Kidney (tissue), 22 donors: ENCODE data around the gene NOL4. TPM values are rescaled to one million over a fixed set of nuclear protein-coding genes. Genes with fewer than 3 reads are reported as not detected.
"Not testable (repeated sequence)": the region's sequence is repeated elsewhere in the genome, so short reads cannot be mapped to it uniquely, and the experiment has no call there.

Experiments used
- DNase-seq, 5 donors: peaks; one replicate each; pipeline ENCODE4 v3.0.0-alpha.2; 2013 to 2020
- FAIRE-seq: peaks from 2 replicates; lab custom pipeline; 2012; peaks lifted over from hg19 to GRCh38; lab: Jason Lieb, UNC
- H3K27ac ChIP-seq, 2 donors: one replicate each; pipeline ENCODE4 v1.7.0; 2013; ENCODE audit warnings: low read depth in 2 of 2, low read length in 2 of 2, inconsistent platforms in 1 of 2
- H3K27me3 ChIP-seq: one replicate; pipeline ENCODE4 v1.7.1; 2013; ENCODE audit warnings: low read length, inconsistent platforms; ENCODE audit not compliant: control insufficient read depth, insufficient read depth
- H3K36me3 ChIP-seq, 3 donors: one replicate each; pipeline versions ENCODE4 v1.7.0 to v1.7.1; 2013; ENCODE audit warnings: low read length in 3 of 3, control low read depth in 1 of 3, inconsistent platforms in 1 of 3; ENCODE audit not compliant: insufficient read depth in 3 of 3, control insufficient read depth in 2 of 3
- H3K4me1 ChIP-seq, 3 donors: one replicate each; pipeline versions ENCODE4 v1.7.0 to v1.7.1; 2013; ENCODE audit warnings: low read length in 3 of 3, inconsistent platforms in 1 of 3, low read depth in 1 of 3; ENCODE audit not compliant: control insufficient read depth in 2 of 3, insufficient read depth in 2 of 3
- H3K4me3 ChIP-seq, 3 donors: one replicate each; pipeline versions ENCODE4 v1.7.0 to v1.8.1; 2013; ENCODE audit warnings: low read length in 3 of 3, control low read depth in 1 of 3, inconsistent platforms in 1 of 3
- H3K9ac ChIP-seq, 3 donors: one replicate each; pipeline versions ENCODE4 v1.7.0 to v1.7.1; 2013; ENCODE audit warnings: low read length in 3 of 3, control low read depth in 1 of 3, inconsistent platforms in 1 of 3
- H3K9me3 ChIP-seq, 3 donors: one replicate each; pipeline versions ENCODE4 v1.7.0 to v1.7.1; 2013; ENCODE audit warnings: low read length in 3 of 3, control low read depth in 1 of 3, inconsistent platforms in 1 of 3; ENCODE audit not compliant: control insufficient read depth in 2 of 3, insufficient read depth in 1 of 3
- intact Hi-C: fragments of 100-400 bp; cut with DNase I; formaldehyde crosslinking; loops from one replicate; pipeline ENCODE4 v1.11.1; 2022
- long read RNA-seq, 10 donors: library from polyadenylated mRNA in 1 of 10; unstranded in 1 of 10; transcript quantifications; one replicate each; pipeline ENCODE4 v2.0.0 and lab custom pipeline, GENCODE V29; 2021 to 2026
- polyA plus RNA-seq: library from polyadenylated mRNA; stranded (reverse); fragments of 350-450 nt; fragmentation: Illumina TruSeq; extraction: RNeasy Lipid Tissue Mini Kit (QIAGEN cat#74804); gene quantifications from one replicate; pipeline ENCODE4 v1.2.3, GENCODE V29; 2014; ENCODE audit warnings: low read depth, low replicate concordance; ENCODE audit not compliant: insufficient read depth
- total RNA-seq: library from RNA; stranded (reverse); fragmentation: NEBNext Ultra II Directional; extraction: Animal tissue kit (Norgen Biotek cat#: 25700); gene quantifications from one replicate; pipeline ENCODE4 v1.2.1, GENCODE V29; 2021
- TF ChIP-seq, protein P1 (sequence below): IDR thresholded peaks from 3 replicates; pipeline ENCODE4 v1.5.1; 2012; ENCODE audit warnings: mild to moderate bottlenecking, moderate library complexity, borderline replicate concordance; ENCODE audit not compliant: insufficient read depth; ENCODE audit errors: extremely low read depth
- donor health status: control.
- donor health status: control.
- donor health status: control.
- donor health status: control.
- donor health status: control.
- donor health status: DM: yes; HTN: yes; CAD: no.
- donor health status: Normal renal cell carcinoma (clear cell type).

The NOL4 gene, protein sequence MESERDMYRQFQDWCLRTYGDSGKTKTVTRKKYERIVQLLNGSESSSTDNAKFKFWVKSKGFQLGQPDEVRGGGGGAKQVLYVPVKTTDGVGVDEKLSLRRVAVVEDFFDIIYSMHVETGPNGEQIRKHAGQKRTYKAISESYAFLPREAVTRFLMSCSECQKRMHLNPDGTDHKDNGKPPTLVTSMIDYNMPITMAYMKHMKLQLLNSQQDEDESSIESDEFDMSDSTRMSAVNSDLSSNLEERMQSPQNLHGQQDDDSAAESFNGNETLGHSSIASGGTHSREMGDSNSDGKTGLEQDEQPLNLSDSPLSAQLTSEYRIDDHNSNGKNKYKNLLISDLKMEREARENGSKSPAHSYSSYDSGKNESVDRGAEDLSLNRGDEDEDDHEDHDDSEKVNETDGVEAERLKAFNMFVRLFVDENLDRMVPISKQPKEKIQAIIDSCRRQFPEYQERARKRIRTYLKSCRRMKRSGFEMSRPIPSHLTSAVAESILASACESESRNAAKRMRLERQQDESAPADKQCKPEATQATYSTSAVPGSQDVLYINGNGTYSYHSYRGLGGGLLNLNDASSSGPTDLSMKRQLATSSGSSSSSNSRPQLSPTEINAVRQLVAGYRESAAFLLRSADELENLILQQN
- total RNA-seq: 1.1 TPM
- polyA plus RNA-seq: 0.62 TPM
- long read RNA-seq, donor 1: 0 reads
- long read RNA-seq, donor 2: 0 reads
- long read RNA-seq, donor 3: 0 reads
- long read RNA-seq, donor 4: 0 reads
- long read RNA-seq, donor 5: 0 reads
- long read RNA-seq, donor 6: 0 reads
- long read RNA-seq, donor 7: 0 reads
- long read RNA-seq, donor 8: 0 reads
- long read RNA-seq, donor 9: 0 reads
- long read RNA-seq, donor 10: 0 reads

DNA sequence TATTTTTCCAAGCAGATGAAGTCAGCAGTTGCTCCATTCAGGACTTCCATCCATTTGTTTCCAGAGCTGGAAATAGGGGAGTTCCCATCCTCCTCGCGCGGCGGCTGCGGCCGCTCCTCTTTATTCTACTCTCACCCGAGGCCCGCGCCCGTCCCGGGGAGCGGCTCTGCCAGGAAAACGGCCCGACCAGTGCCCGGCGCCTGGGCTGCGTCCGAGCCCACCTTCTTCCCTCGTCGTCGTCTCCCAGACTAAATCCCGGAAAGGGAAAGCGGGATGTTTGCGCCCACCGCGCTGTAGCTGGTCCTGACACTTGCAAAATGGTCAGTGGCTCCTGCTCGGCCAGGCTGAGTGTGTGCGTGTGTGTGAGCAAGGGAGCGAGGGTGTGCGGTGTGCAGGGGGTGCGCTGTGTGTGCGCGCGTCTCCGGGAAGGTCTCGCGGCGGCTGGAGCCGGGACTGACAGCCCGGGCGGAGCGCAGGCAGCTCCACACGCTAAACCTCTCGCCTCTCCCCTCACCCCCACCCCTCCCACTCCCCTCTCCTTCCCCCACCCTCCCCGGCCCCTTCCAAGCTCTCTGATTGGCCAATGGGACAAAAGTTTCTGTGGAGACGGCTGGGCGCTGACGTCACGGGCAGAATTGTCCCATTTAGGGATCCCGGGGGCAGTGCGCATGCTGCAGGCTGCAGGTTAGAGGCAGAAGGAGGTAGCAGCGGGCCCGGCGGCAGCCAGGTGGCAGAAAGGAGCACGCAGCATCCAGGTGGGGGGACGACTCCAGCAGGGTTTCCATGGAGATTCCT is at the start of gene NOL4:
Gene NOL4 (minus strand): TSS at position 491 of the 795 bp plus-strand sequence. CDS start 1,660 bp downstream, outside the sequence.
- Histone ChIP-seq H3K9me3 (no peaks in the 10 kb centered on the region), H3K36me3 (no peaks in the 10 kb centered on the region), H3K27me3 (peaks cover 29% of the 10 kb centered on the region), H3K27ac (no peak within 1 kb of the TSS), H3K4me1 (peaks cover 0 to 9% (median 3%) of the 10 kb centered on the region in 3 donors), H3K4me3 (peak within 1 kb of the TSS; percentile 48 to 58 (median 54)), H3K9ac (peak within 1 kb of the TSS in 1 of 3 donors; percentile 42)
- intact Hi-C loops: no loop called here
- FAIRE-seq: no peak
- TF ChIP-seq, protein P1, sequence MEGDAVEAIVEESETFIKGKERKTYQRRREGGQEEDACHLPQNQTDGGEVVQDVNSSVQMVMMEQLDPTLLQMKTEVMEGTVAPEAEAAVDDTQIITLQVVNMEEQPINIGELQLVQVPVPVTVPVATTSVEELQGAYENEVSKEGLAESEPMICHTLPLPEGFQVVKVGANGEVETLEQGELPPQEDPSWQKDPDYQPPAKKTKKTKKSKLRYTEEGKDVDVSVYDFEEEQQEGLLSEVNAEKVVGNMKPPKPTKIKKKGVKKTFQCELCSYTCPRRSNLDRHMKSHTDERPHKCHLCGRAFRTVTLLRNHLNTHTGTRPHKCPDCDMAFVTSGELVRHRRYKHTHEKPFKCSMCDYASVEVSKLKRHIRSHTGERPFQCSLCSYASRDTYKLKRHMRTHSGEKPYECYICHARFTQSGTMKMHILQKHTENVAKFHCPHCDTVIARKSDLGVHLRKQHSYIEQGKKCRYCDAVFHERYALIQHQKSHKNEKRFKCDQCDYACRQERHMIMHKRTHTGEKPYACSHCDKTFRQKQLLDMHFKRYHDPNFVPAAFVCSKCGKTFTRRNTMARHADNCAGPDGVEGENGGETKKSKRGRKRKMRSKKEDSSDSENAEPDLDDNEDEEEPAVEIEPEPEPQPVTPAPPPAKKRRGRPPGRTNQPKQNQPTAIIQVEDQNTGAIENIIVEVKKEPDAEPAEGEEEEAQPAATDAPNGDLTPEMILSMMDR: peak; percentile 32
- peak; percentile 88 to 95 (median 94) for DNase-seq

DNA sequence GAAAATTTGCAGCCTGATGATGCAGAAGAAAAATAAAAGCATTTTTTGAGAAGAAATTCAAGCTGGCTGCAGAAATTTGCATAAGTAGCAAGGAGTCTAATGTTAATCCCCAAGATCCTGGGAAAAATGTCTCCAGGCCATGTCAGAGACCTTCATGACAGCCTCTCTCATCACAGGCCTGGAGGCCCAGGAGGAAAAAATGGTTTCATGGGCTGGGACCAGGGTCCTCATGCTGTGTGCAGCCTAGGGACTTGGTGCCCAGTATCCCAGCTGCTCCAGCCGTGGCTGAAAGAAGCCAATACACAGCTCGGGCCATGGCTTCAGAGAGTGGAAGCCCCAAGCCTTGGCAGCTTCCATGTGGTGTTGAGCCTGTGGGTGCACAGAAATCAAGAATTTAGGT is 41.3 kb upstream of the NOL4 start:
- H3K4me3 ChIP-seq, H3K27ac ChIP-seq, H3K4me1 ChIP-seq, DNase-seq, H3K36me3 ChIP-seq, H3K9me3 ChIP-seq, FAIRE-seq, H3K9ac ChIP-seq, intact Hi-C loops, H3K27me3 ChIP-seq: not testable (repeated sequence)

DNA sequence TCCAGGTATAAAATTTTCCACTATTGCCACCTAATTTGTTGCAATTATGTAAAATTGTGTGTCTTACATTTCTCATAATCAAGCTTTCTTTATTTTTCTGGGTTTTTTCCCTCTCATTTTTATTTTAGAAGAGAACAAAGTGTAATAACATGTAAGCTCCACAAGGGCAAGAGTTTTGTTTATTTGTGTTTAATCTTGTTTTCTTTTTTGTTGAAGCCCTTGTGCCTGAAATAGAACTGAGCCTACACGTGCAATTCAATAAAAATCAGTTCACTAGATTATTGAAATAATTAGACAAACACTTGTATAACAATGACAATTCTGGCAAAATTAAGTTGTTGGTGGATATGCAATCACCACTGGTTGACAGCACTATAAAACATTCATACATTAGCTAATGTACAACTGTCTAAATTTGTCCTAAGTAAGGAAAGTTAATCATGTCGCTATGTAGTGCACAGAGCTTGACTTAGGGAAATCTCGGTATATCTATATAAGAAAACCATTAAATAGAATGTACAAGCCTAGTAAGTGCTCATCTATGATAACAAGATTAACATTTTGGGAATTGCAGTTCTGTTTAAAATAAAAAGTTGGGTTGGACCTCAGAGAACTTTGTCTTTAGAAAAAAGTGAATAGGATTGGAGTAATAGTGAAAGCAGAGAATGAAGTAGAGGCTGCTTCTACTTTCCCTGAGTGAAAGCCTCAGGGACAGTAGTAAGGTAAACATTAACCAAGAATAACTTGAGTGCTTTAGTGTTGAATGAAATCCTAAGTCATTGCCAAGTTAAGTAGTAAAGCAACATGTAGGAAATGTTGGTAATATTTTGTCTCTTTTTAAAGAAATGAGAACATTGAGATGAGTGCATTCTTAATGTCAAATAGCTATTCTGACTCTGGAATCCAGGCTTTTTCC is 37.4 kb upstream of the NOL4 start:
- Histone ChIP-seq H3K4me1 (no peaks in the 10 kb centered on the region), H3K27me3 (no peaks in the 10 kb centered on the region), H3K4me3 (peak overlapping the region in 2 of 3 donors; percentile 9 to 23), H3K36me3 (no peaks in the 10 kb centered on the region), H3K27ac (no peak overlapping the region), H3K9me3 (peaks cover 0 to under 1% (median 0%) of the 10 kb centered on the region in 3 donors), H3K9ac (no peak overlapping the region)
- TF ChIP-seq, protein P1: no peak
- intact Hi-C loops: no loop called here
- FAIRE-seq (peak; percentile 68), DNase-seq (peak in 2 of 5 donors; percentile 29 to 41)
